HG02759 (cell line): ENCODE measurements around the gene SVIL.

Source experiments
- ATAC-seq: cut with Tn5 transposase; IDR thresholded peaks from one replicate; pipeline ENCODE4 v1.9.1; 2021; ENCODE audit warnings: mild to moderate bottlenecking, moderate library complexity; ENCODE audit not compliant: unreplicated experiment

Gene SVIL

GRCh38 chr10:29431711-29432110 is 203.1 kb downstream of the SVIL start:
- no peak for ATAC-seq

DNA sequence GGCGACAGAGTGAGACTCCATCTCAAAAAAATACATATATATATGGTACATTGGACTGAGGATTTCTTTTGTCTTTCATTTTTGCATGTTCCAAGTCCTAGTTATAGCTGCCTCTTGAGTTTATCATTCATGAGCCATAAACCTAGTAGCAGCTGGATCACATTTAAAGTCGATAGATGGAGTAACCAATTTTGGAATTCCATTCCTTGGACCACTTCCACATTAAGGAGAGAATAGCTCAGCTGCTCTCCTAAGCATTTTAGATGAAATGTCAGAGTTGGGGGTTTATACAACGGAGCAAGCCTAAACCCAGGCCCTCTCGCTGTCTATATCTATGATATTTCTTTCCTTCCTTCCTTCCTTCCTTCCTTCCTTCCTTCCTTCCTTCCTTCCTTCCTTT is 204.7 kb downstream of the SVIL start:
- no peak for ATAC-seq

DNA sequence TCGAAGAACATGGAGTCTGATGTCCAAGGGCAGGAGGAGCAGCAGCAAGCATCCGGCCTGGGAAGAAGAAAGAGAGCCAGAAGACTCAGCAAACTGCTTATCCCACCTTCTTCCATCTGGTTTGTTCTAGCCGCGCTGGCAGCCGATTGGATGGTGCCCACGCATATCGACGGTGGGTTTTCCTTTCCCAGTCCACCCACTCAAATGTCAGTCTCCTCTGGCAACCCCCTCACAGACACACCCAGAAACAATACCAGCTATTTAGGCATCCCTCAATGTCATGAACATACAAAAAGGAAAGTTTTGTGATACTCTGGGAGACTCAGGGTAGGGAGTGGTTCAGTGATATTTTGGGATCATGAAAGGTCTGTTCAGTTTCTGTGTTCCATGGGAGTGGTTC is 206.3 kb downstream of the SVIL start:
- ATAC-seq, result no peak

DNA sequence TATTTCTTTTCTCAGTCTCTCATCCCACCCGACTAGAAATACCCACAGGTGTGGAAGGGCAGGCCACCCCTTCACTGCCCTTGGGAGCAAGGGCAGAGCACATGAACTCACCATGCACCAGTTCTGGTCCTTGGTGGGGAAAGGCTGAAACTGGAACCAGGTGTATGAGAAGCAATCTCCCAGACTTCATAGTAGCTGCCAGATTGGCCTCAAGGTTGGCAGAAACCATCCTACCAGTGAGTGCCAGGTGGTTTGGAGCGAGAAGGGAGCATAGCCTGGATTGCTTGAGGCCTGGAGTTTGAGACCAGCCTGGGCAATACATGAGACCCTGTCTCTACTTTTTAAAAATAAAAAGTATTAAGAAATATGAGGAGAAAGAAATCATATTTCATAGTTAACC is 207.1 kb downstream of the SVIL start:
- no peak for ATAC-seq

DNA sequence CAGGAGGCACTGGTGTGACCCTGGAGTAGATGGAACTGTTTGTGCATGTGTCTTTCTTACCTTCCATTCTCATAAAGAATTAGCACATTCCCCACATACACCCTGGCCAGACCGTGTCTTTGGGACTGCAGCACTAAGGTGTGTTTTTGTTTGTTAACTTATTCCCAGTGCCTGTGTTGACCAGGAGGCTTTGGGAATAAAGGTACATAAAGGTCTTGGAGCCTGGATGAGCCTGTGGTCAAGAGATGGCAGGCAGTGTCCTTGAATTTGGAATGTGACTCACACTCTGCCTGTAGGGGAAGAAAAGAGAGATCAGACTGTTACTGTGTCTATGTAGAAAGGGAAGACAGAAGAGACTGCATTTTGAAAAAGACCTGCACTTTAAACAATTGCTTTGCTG is 208.4 kb downstream of the SVIL start:
- ATAC-seq, result no peak

GRCh38 chr10:29424017-29424416 is 210.8 kb downstream of the SVIL start:
- no peak for ATAC-seq

DNA sequence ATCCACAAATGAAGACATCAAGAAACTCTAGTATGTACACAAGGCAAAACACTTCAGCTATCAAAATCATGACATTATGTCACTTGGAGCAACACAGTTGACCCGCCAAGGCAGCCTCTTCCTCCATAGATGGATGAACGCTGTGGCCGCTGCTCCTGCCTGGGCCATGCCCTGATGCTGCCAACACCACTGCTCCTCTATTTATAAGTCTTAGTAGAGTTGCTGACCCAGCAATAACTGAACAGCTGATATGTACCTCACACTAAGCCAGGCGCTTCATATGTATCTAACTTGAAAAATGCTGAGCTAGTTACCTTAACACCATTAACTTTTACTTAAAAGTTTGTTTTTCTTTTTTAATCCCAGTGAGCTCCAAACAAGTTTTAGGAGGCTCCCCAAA is 214.0 kb downstream of the SVIL start:
- ATAC-seq, result no peak

DNA sequence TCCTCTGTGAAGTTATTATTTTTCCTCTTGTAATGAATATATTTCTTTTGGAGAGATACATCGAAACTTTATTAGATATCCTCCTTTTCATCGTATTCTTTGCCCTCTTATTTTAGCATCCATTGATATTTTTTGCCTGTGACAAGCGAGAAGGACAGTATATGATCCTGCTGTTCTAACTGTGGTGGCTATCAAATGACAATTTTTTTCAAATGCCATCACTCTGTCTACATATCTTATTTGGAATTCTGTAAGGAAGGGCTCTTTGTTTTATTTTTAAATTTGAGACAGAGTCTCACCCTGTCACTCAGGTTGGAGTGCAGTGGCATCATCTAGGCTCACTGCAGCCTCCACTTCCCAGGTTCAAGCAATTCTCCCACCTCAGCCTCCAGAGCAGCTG is 217.4 kb downstream of the SVIL start:
- no peak for ATAC-seq

- ATAC-seq, result no peak
These were observed 218.9 kb downstream of the SVIL start for GRCh38 chr10:29415876-29416275.

- no peak for ATAC-seq
These were observed 220.3 kb downstream of the SVIL start for GRCh38 chr10:29414501-29414900.

GRCh38 chr10:29412485-29412884 is 222.3 kb downstream of the SVIL start:
- no peak for ATAC-seq

DNA sequence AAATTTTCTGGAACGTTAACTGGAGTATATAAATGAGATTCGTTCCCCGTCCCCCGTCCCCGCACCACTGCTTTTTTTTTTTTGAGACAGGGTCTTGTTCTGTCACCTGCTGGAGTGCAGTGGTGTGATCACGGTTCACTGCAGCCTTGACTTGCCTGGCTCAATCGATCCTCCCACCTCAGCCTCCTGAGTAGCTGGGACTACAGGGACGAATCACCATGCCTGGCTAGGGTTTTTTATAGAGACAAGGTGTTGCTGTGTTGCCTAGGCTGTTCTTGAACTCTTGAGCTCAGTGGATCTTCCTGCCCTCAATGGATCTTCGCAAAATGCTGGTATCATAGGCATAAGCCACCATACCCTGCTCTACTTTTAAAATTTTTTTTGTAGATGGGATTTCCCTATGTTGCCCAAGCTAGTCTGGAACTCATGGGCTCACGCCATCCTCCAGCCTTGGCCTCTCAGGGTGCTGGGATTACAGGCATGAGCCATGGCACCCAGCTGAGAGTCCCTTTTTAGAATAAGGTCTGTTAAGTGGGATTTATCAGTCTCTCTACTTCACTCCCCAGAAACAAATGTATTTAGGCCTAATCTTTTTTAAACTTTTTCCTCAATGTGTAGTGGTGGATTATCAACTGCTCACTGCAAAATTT is 223.0 kb downstream of the SVIL start:
- no peak for ATAC-seq

DNA sequence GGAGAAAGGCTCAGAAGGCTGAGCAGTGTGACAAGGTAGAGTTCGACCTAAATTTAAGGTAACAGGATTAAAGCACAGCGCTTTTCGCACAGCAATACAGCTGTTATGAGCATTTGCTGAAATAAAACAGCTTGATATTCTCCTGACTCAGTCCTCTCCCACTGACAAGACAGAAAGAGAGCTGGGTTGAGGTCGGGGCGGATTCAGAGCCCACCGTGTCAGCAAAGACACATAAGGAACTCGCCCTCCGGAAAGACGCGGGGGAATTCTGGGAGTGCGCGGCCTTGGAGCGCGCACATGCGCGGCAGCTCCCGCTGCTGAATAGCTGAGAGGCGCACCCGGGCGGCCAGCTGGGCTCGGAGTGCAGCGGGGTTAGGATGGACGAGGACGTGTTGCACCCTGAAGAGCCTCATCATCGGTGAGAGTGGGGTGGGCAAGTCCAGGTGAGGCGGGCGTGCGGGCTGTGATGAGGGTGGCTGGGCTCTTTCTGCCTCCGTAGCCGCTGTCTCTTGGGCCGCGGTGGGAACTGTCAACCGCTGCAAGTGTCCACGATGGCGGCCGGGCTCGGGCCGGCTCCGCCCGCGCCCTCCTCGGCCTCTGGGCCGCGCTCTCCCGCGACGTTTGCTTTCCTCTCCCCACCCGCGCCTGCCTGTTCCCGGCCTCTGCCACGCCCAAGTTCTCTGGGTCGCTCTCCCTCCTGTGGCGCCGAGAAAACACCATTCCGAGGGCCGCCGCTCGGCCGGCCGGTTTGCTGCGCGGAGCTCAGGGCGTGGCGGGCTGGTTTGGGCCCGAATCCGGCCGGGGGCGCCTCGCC is 225.3 kb downstream of the SVIL start:
- ATAC-seq, result peak; percentile 79

DNA sequence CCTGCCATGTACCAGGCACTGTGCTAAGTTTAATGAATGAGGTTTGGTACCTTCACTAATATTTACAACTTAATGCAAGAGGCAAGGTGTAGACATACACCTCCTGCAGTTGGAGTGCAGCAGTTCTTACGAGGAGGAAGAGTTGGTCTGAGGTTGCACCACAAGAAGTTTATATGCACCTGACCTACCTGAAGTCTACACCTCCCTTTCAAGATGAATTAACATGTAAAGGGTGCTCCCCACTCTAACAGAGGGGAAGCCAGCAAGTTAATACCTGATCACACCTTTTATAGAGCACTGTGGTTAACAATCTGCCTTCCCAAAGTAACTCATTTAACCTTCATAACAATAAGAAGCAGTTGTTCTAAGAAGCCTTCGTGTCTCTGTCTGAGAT is 225.9 kb downstream of the SVIL start:
- ATAC-seq, result no peak
